Activated T-cell treated with anti-CD3 and anti-CD28 coated beads, Interleukin-2, amount 50 U/mL, for 48 hours (primary cell): ENCODE data around the gene ACBD6.

ENCODE experiments used
- DNase-seq, 2 experiments: peaks; one replicate each; pipeline ENCODE4 v3.0.0-alpha.2; 2020

The ACBD6 gene

GRCh38 chr1:180524915-180525714 is 22.7 kb upstream of the ACBD6 start:
- DNase-seq = no peak

DNA sequence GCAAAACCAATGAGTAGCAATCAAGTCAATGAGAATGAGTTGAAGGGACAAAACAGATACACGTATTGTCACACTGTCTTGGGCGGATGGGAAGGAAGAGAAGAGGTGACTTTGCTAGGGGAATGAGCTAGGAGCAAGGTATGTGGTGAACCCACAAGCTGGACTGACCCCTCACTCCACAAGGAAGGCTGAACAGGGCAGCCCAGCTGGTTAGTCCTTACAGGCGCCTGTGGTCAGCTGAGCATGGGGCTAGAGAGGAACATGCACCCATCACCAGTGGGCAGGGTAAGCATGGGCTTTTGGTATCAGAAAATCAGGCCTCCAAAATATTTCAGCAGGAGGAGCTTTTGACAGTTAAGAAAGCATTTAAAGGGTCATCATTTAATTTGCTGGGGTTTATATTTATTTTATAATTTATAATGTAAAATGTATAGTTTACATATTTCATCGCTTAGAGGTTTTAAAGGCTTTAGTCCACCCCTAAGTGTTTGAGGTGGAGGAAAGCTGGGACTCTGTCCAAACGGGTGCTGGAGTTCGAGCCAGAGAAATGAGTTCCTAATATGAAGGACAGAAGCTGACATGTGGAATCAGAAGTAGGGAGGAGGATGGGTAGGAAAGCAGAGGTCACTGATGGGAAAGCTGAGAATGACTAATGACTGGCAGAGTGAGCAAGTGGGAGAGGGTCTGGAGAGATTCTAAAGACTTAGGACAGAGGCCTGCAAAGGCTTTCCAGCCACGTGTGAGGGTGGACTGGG is 22.0 kb upstream of the ACBD6 start:
- DNase-seq = no peak

DNA sequence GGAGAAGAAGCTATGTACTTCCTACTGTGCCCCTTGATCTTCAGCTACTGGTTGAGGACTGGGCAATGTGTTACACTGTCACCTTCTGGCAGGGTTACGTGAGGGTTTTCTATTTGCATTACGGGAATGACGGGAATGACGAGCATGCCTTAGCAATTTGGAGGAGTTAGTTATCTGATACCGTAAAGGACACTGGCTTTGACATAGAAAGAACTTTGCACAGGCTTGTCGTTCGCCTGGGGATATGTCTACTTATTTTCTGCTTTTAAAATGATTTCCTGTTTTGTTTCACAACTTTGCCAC is 19.8 kb upstream of the ACBD6 start:
- no peak for DNase-seq

GRCh38 chr1:180521474-180522212 is 19.3 kb upstream of the ACBD6 start:
- no peak for DNase-seq

DNA sequence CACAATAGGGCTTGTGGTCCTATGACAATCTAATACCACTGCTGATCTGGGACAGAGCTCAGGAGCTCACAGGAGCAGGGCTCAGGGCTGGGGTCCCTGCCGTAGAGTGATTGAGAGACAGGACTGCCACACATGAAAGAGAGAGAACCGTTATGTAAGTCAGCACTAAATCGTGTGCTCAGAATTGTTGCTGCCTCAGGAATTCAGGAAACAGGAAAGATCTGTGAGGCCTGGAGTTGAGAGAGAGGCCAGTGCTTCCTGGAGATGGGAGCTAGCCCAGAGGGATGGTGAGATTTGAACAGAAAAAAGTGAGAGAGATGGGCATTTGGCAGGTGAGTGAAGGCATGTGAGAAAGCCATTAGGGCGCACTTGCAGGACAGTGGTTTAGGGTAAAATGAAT is 17.5 kb upstream of the ACBD6 start:
- DNase-seq = no peak

- peak; percentile 54 to 65 for DNase-seq
Measured at GRCh38 chr1:180515857-180516388, 13.5 kb upstream of the ACBD6 start.

DNA sequence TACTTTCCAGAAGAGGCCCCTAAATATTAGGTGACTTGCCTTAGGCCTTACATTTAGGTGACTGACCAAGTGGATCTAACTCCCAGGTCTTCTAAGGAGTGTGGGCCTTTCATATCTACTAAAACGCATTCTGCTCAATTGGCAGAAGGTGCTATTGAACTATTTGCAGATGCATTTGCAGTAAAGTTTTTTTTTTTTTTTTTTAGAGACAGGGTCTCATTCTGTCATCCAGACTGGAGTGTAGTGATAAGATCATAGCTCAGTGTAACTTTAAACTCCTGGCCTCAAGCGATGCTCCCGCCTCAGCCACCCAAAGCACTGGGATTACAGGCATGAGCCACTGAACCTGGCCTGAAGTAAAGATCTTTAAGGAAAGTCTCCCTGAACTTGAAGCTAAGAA is 13.0 kb upstream of the ACBD6 start:
- no peak for DNase-seq

DNA sequence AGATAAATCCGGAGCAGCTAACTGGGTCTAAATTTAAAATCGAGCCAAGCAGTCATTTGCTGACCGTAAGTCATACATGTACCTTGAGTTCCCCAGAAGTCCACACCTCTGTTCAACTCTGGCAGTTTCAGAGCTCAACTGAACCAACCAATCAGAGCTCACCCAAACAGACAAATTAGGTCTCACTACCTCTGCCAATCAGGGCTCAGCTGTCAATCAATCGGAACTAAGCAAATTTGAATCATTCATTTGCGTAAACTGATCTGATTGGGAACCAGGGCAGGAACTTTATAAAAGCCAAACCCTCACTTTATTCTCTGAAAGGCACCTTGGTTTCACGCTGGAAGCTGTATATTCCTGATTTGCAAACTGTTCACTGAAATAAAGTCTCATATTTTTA is 11.2 kb upstream of the ACBD6 start:
- DNase-seq = no peak

DNA sequence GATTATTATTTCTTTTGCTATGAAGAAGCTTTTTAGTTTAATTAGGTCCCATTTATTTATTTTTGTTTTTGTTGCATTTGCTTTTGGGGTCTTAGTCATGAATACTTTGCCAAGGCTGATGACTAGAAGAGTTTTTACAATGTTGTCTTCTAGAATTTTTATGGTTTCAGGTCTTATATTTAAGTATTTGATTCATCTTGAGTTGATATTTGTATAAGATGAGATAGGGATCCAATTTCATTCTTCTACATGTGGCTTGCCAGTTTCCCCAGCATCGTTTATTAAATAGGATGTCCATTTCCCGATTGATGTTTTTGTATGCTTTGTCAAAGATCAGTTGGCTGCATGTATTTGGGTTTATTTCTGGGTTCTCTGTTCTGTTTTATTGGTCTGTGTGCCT is 8.5 kb upstream of the ACBD6 start:
- no peak for DNase-seq

GRCh38 chr1:180508725-180509097 is 6.3 kb upstream of the ACBD6 start:
- DNase-seq = no peak

- no peak for DNase-seq
Measured at GRCh38 chr1:180507795-180508724, 5.7 kb upstream of the ACBD6 start.

DNA sequence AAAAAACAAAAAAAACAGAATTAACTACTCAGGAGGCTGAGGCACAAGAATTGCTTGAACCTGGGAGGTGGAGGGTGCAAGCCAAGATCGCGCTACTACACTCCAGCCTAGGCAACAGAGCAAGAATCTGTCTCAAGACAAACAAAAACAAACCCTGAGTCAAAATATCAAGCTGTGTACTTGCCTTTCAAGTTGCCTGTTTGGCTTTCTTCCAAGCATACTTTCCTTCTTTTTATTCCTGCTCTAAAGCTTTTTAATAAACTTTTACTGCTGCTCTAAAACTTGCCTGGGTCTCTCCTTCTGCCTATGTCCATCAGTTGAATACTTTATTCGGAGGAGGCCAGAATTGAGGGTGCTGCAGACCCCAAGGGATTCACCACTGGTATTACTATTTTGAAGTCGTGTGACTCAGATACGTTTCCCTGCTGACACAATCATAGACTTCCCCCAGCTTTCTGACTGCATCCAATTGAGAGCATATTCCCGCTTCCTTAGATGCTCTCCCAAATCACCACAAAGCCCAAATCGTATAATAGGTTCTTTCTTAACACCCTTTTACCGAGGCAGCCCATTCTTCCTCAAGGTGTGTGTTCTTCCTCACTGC is 3.5 kb upstream of the ACBD6 start:
- no peak for DNase-seq

DNA sequence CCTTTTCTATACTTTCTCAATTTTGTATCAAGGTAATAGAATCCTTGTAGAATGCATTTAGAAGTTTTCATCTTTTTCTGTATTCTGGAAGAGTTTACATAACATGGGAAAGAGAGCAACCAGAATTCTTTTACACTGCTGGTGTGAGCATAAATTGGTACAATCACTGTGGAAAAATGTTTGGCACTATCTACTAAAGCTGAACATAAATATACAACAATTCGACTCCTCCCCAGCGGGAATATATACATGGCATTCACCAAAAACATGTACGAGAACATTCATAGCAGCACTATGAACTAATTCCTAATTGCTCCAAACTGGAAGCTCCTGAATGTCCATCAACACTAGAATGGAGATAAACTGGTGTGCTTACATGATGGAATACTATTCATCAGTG is 1.8 kb upstream of the ACBD6 start:
- no peak for DNase-seq

DNA sequence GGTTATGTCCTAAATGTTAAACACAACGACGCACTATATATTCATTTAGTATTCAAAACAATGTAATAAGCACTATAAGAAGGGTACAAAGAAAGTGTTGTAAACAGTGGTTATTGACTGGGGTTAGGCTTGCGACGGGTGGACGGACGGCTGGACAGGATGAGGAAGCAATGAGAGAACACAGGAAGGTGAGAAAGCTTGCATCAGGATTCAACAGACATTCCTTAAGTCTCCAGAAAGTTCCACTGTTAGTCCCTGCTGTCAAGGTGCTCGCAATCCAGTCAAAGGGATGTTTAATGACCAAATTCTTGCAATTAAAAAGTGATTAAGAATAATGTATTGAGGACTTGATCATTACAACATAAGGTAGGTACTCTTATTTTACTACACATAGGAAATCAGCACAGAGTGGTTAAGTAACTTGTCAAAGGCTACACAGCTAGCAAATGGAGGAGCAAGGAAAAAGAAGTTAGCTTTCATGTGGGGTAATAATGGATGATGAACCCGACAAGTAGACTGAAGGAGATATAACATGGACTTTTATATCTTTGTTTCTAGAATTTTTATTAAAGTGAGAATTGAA is 994 bp upstream of the ACBD6 start:
- DNase-seq = no peak

DNA sequence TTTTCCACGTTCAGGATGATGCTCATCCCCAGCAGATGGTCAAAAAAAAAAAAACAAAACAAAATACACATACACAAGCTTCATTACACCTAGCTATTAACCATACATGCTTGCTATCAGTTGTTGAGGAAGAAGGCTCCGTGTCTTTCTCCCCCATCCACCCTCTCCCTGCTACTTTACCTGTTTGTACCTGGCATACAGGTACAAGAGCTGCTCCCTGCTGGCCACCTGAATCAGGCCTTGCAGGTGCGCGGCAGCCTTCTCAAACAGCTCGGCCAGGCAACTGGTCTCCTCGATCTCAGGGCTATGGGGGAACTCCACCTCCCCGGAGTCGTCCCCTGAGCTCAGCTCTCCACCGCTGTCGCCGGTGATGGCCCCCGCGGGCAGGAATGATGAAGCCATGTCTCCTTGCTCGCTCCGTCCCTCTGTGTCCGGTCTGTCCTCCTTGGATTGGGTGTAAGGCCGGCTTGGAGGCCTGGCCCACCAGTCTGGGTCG is 464 bp downstream of the ACBD6 start:
- DNase-seq = no peak

DNA sequence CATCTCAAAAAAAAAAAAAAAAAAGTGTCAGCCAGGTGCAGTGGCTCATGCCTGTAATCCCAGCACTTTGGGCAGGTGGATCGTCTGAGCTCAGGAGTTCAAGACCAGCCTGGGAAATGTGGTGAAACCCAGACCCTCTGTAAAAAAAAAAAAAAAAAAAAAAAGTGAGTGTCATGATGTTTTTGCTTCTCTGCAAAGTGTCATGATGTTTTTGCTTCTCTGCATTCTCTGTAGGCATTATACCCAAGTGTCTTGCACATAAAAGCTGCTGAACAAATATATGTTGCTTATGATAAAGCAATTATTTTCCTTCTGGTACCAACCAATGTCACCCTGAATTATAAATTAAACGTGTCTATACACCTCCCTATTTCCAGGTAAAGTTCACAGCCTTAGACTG is 1.7 kb downstream of the ACBD6 start:
- no peak for DNase-seq

- no peak for DNase-seq
Measured at GRCh38 chr1:180498594-180498993, 3.8 kb downstream of the ACBD6 start.

GRCh38 chr1:180497826-180498225 is 4.6 kb downstream of the ACBD6 start:
- no peak for DNase-seq

DNA sequence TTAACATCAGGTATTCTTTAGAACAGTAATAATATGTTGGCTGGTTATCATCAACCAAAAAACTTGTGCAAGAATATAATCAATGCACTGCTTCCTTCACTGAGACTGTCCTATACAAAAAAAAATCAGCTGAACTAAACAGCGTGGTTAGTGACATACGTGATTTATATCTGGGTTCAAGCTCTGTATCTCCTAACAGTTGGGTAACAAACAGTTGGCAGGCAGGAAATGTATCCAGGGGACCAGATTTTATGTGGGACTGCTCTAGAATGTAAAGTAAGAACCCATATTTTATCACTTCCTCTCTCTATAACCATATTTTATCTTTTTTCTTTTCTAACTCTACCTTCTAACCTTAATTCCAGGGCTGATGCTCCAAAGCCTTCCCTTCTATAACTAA is 8.0 kb downstream of the ACBD6 start:
- DNase-seq = no peak

GRCh38 chr1:180489976-180490375 is 12.4 kb downstream of the ACBD6 start:
- DNase-seq = no peak

GRCh38 chr1:180489313-180489712 is 13.1 kb downstream of the ACBD6 start:
- no peak for DNase-seq

- no peak for DNase-seq
Measured at GRCh38 chr1:180488661-180489060, 13.7 kb downstream of the ACBD6 start.
